ENCODE data around the gene GFPT1. TPM values are rescaled to one million over a fixed set of nuclear protein-coding genes. Genes with fewer than 3 reads are reported as not detected.

Gene GFPT1
- total RNA-seq, 1 experiment from 2014 or later, result 20.7 TPM

DNA sequence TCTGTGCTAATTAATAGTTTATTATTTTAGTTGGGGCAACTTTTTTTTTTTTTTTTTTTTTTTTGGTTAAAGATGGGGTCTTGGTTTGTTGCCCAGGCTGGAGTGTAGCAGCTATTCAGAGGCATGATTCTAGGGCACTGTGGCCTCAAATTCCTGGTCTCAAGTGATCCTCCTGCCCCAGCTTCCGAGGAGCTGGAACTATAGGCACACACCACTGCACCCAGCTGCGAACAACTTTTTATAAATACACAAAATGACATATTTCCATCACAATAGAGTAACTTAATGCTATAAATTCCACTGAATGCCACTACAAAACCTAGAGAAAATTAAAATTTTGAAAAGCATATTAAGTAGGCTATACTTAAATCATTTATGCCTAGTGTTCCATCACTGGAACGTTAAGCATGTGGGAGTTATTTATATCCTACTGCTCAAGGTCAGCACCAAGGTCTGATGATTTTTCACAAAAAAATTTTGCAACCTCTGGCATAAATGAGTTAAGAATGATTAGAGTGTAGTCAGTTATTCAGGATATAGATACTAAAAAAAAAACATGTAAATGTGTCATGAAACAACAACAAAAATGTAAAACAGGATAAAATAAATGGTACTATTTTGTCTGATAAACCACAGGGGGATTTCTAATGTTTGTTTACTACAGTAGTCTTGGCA lies 46.8 kb downstream of the GFPT1 start:
- Histone ChIP-seq H3K4me2 (ENCODE audit: low read length) (no peak overlapping the region), H3K79me2 (ENCODE audit: low read length) (no peaks in the 10 kb centered on the region), H3K27ac (ENCODE audit: low read length) (no peak overlapping the region), H3K4me1 (ENCODE audit: insufficient read depth, low read length) (no peaks in the 10 kb centered on the region), H3K36me3 (ENCODE audit: low read depth, low read length) (peaks cover 59% of the 10 kb centered on the region), H4K20me1 (ENCODE audit: low read length) (no peaks in the 10 kb centered on the region), H3K9me2 (replicated peaks; ENCODE audit: low read length) (no peaks in the 10 kb centered on the region), H3K9ac (ENCODE audit: low read length) (no peak overlapping the region), H3K4me3 (ENCODE audit: low read length) (no peak overlapping the region), H3F3A (ENCODE audit: low read length, unreplicated experiment) (no peaks in the 10 kb centered on the region), H3K27me3 (ENCODE audit: low read length) (no peaks in the 10 kb centered on the region), H2AFZ (ENCODE audit: low read length) (no peak overlapping the region), H3K9me3 (ENCODE audit: low read length) (no peaks in the 10 kb centered on the region)
- no peak for DNase-seq
- no peak for ATAC-seq
- BruUV-seq (replicated peaks), result no TSS peak
- intact Hi-C loops (cut with micrococcal nuclease), result no loop called here
- POLR2A ChIA-PET (ENCODE audit: unreplicated experiment), result no interaction called here
- TF ChIP-seq, protein P1, sequence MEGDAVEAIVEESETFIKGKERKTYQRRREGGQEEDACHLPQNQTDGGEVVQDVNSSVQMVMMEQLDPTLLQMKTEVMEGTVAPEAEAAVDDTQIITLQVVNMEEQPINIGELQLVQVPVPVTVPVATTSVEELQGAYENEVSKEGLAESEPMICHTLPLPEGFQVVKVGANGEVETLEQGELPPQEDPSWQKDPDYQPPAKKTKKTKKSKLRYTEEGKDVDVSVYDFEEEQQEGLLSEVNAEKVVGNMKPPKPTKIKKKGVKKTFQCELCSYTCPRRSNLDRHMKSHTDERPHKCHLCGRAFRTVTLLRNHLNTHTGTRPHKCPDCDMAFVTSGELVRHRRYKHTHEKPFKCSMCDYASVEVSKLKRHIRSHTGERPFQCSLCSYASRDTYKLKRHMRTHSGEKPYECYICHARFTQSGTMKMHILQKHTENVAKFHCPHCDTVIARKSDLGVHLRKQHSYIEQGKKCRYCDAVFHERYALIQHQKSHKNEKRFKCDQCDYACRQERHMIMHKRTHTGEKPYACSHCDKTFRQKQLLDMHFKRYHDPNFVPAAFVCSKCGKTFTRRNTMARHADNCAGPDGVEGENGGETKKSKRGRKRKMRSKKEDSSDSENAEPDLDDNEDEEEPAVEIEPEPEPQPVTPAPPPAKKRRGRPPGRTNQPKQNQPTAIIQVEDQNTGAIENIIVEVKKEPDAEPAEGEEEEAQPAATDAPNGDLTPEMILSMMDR (conservative IDR thresholded peaks at IDR 0.05; ENCODE audit: low read depth, low read length), result no peak
- TF ChIP-seq EZH2phosphoT487 (IDR thresholded peaks at IDR 0.05; ENCODE audit: borderline replicate concordance, low read length), result no peak
- no peak for TF ChIP-seq EZH2 (IDR thresholded peaks at IDR 0.05; ENCODE audit: low read length, unreplicated experiment)
- CTCF ChIA-PET, result no interaction called here

DNA sequence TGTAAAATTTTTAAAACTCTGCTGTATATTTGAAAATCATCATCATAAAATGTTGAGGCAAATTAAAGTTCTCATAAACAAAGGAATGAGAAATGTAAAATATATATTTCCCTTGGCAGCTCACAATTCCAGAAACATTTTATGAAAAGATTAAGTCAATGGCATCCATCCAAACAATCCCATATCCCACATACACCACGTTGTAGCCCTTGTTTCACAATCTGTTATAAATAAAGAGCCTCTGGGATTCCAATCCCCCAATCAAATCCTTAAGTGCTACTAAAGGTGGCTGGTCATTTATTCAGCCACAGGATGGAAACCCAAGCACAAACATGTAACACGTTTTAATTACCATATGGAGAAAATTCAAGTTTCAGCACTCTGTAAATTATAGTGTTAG lies 51.7 kb downstream of the GFPT1 start:
- ChIA-PET CTCF (no interaction called here), POLR2A (ENCODE audit: unreplicated experiment) (no interaction called here)
- H3K79me2 ChIP-seq (ENCODE audit: low read length), result no peaks in the 10 kb centered on the region
- no peaks in the 10 kb centered on the region for H3K27me3 ChIP-seq (ENCODE audit: low read length)
- H3K9me3 ChIP-seq (ENCODE audit: low read length), result no peaks in the 10 kb centered on the region
- H2AFZ ChIP-seq (ENCODE audit: low read length), result no peak overlapping the region
- H3K36me3 ChIP-seq (ENCODE audit: low read depth, low read length), result peaks cover 31% of the 10 kb centered on the region
- H3K4me3 ChIP-seq (ENCODE audit: low read length), result no peak overlapping the region
- no peaks in the 10 kb centered on the region for H3K4me1 ChIP-seq (ENCODE audit: insufficient read depth, low read length)
- intact Hi-C loops (cut with micrococcal nuclease), result no loop called here
- no peaks in the 10 kb centered on the region for H4K20me1 ChIP-seq (ENCODE audit: low read length)
- no peaks in the 10 kb centered on the region for H3K9me2 ChIP-seq (replicated peaks; ENCODE audit: low read length)
- no peak overlapping the region for H3K9ac ChIP-seq (ENCODE audit: low read length)
- no peaks in the 10 kb centered on the region for H3F3A ChIP-seq (ENCODE audit: low read length, unreplicated experiment)
- no peak overlapping the region for H3K27ac ChIP-seq (ENCODE audit: low read length)
- no peak for TF ChIP-seq EZH2phosphoT487 (IDR thresholded peaks at IDR 0.05; ENCODE audit: borderline replicate concordance, low read length)
- TF ChIP-seq EZH2 (IDR thresholded peaks at IDR 0.05; ENCODE audit: low read length, unreplicated experiment), result no peak
- TF ChIP-seq, protein P1 (conservative IDR thresholded peaks at IDR 0.05; ENCODE audit: low read depth, low read length), result no peak
- DNase-seq, result no peak
- BruUV-seq (replicated peaks), result no TSS peak
- ATAC-seq, result no peak
- no peak overlapping the region for H3K4me2 ChIP-seq (ENCODE audit: low read length)

DNA sequence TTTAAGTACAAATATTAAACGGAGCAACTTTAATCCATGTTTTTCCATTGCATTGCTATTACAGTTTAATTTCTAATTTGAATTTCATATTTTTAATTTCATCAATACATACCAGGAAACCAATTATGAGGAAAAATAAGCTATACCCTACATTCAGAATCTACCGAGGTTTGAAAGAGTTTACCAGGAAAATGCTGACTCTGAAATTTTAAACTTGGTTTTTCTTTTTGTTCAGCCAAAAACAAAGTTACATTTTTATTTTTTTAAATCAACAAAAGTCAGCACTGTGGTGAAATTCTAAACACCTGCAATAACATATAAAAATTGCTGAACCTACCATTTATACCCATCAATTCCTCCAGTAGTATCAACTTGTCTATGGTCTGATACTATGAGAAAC lies 53.7 kb downstream of the GFPT1 start:
- Histone ChIP-seq H3K4me2 (ENCODE audit: low read length) (no peak overlapping the region), H3K9me3 (ENCODE audit: low read length) (no peaks in the 10 kb centered on the region), H3K4me1 (ENCODE audit: insufficient read depth, low read length) (no peaks in the 10 kb centered on the region), H3F3A (ENCODE audit: low read length, unreplicated experiment) (no peaks in the 10 kb centered on the region), H4K20me1 (ENCODE audit: low read length) (no peaks in the 10 kb centered on the region), H3K36me3 (ENCODE audit: low read depth, low read length) (peaks cover 36% of the 10 kb centered on the region), H3K27ac (ENCODE audit: low read length) (no peak overlapping the region), H3K27me3 (ENCODE audit: low read length) (no peaks in the 10 kb centered on the region), H3K4me3 (ENCODE audit: low read length) (no peak overlapping the region), H2AFZ (ENCODE audit: low read length) (no peak overlapping the region), H3K79me2 (ENCODE audit: low read length) (no peaks in the 10 kb centered on the region), H3K9me2 (replicated peaks; ENCODE audit: low read length) (no peaks in the 10 kb centered on the region), H3K9ac (ENCODE audit: low read length) (no peak overlapping the region)
- ATAC-seq, result no peak
- no TSS peak for BruUV-seq (replicated peaks)
- TF ChIP-seq, protein P1 (conservative IDR thresholded peaks at IDR 0.05; ENCODE audit: low read depth, low read length), result no peak
- no peak for TF ChIP-seq EZH2phosphoT487 (IDR thresholded peaks at IDR 0.05; ENCODE audit: borderline replicate concordance, low read length)
- no peak for TF ChIP-seq EZH2 (IDR thresholded peaks at IDR 0.05; ENCODE audit: low read length, unreplicated experiment)
- ChIA-PET CTCF (no interaction called here), POLR2A (ENCODE audit: unreplicated experiment) (no interaction called here)
- intact Hi-C loops (cut with micrococcal nuclease), result no loop called here
- DNase-seq, result no peak
